ENCODE measurements around the gene JAKMIP3.

JAKMIP3 gene

GRCh38 chr10:132043861-132044695, 21.7 kb upstream of the JAKMIP3 start:
- no peak for DNase-seq

- no peak for DNase-seq
Observed at GRCh38 chr10:132044803-132045202, 20.9 kb upstream of the JAKMIP3 start.

GRCh38 chr10:132045324-132045723, 20.4 kb upstream of the JAKMIP3 start:
- DNase-seq, result no peak

GRCh38 chr10:132047575-132048293, 18.0 kb upstream of the JAKMIP3 start:
- no peak for DNase-seq

- DNase-seq, result no peak
Observed at GRCh38 chr10:132048294-132048667, 17.5 kb upstream of the JAKMIP3 start.

GRCh38 chr10:132050191-132050590, 15.6 kb upstream of the JAKMIP3 start:
- no peak for DNase-seq

GRCh38 chr10:132052124-132052523, 13.6 kb upstream of the JAKMIP3 start:
- no peak for DNase-seq

- DNase-seq, result no peak
Observed at GRCh38 chr10:132054564-132054963, 11.2 kb upstream of the JAKMIP3 start.

GRCh38 chr10:132055616-132056015, 10.1 kb upstream of the JAKMIP3 start:
- no peak for DNase-seq

- DNase-seq, result no peak
Observed at GRCh38 chr10:132056663-132057062, 9.1 kb upstream of the JAKMIP3 start.

- DNase-seq, result no peak
Observed at GRCh38 chr10:132057191-132057681, 8.5 kb upstream of the JAKMIP3 start.

- no peak for DNase-seq
Observed at GRCh38 chr10:132058111-132058745, 7.5 kb upstream of the JAKMIP3 start.

GRCh38 chr10:132058793-132059759, 6.7 kb upstream of the JAKMIP3 start:
- no peak for DNase-seq

- no peak for DNase-seq
Observed at GRCh38 chr10:132059760-132060508, 5.8 kb upstream of the JAKMIP3 start.

- DNase-seq, result no peak
Observed at GRCh38 chr10:132061030-132061429, 4.7 kb upstream of the JAKMIP3 start.

- no peak for DNase-seq
Observed at GRCh38 chr10:132061465-132061864, 4.3 kb upstream of the JAKMIP3 start.

- DNase-seq, result no peak
Observed at GRCh38 chr10:132062116-132062515, 3.6 kb upstream of the JAKMIP3 start.

- DNase-seq, result no peak
Observed at GRCh38 chr10:132062641-132063390, 2.9 kb upstream of the JAKMIP3 start.

- DNase-seq, result no peak
Observed at GRCh38 chr10:132063432-132063831, 2.3 kb upstream of the JAKMIP3 start.

- no peak for DNase-seq
Observed at GRCh38 chr10:132064082-132064755, 1.5 kb upstream of the JAKMIP3 start.
